HepG2 (cell line): ENCODE data around the gene ADAMTS13. TPM values are rescaled to one million over a fixed set of nuclear protein-coding genes. Genes with fewer than 3 reads are reported as not detected.
A peak's percentile ranks its signal among the peaks of the same experiment; 100 is the strongest.

Experiments used
- CHD4 ChIP-seq: fragments of 200-600 bp; sonication (generic); IDR thresholded peaks from 2 replicates; pipeline ENCODE4 v1.7.0; 2017; ENCODE audit warnings: mild to moderate bottlenecking, low read length, borderline replicate concordance
- HNRNPLL ChIP-seq: fragments of 200-400 bp; formaldehyde crosslinking; IDR thresholded peaks from 2 replicates; pipeline ENCODE4 v1.6.1; 2017; ENCODE audit warnings: mild to moderate bottlenecking, low read depth, low read length; ENCODE audit not compliant: poor library complexity, severe bottlenecking
- KDM5B ChIP-seq: sonication (generic); formaldehyde crosslinking; IDR thresholded peaks from 2 replicates; pipeline ENCODE4 v1.4.0; 2020; ENCODE audit warnings: missing genetic modification reagents, mild to moderate bottlenecking, borderline replicate concordance
- KLF12 ChIP-seq: sonication (generic); formaldehyde crosslinking; IDR thresholded peaks from 2 replicates; pipeline ENCODE4 v1.4.0; 2020; ENCODE audit warnings: missing genetic modification reagents, borderline replicate concordance
- MAF1 ChIP-seq: sonication (generic); formaldehyde crosslinking; IDR thresholded peaks from 2 replicates; pipeline ENCODE4 v1.5.0; 2020; ENCODE audit warnings: missing genetic modification reagents, borderline replicate concordance
- MAZ ChIP-seq, 2 experiments: sonication (generic) in 1 of 2; formaldehyde crosslinking in 1 of 2; IDR thresholded peaks; 2 replicates each; pipeline versions ENCODE4 v1.5.0 to v1.6.1; 2012 to 2020; ENCODE audit warnings: low read depth in 2 of 2, mild to moderate bottlenecking in 2 of 2, borderline replicate concordance in 1 of 2, improper control_type of control experiment in 1 of 2, low read length in 1 of 2, missing genetic modification reagents in 1 of 2, moderate library complexity in 1 of 2
- RFXANK ChIP-seq: IDR thresholded peaks from 2 replicates; pipeline ENCODE4 v1.6.1; 2016
- SIX4 ChIP-seq: sonication (generic); formaldehyde crosslinking; IDR thresholded peaks from 2 replicates; pipeline ENCODE4 v1.4.0; 2020; ENCODE audit warnings: missing genetic modification reagents
- TBL1XR1 ChIP-seq: fragments of 150-350 bp; IDR thresholded peaks from 2 replicates; pipeline ENCODE4 v1.6.1; 2014; ENCODE audit warnings: borderline replicate concordance, low read length; ENCODE audit not compliant: partially characterized antibody
- THYN1 ChIP-seq: sonication (generic); formaldehyde crosslinking; IDR thresholded peaks from 2 replicates; pipeline ENCODE4 v1.8.1; 2023; ENCODE audit warnings: low read depth, mild to moderate bottlenecking, moderate library complexity, missing genetic modification reagents, borderline replicate concordance
- ZBTB21 ChIP-seq: sonication (generic); formaldehyde crosslinking; IDR thresholded peaks from 2 replicates; pipeline ENCODE4 v1.4.0; 2020; ENCODE audit warnings: missing genetic modification reagents
- ZBTB7A ChIP-seq: sonication (generic); formaldehyde crosslinking; IDR thresholded peaks from 2 replicates; pipeline ENCODE4 v1.8.0; 2022; ENCODE audit warnings: mild to moderate bottlenecking, missing genetic modification reagents
- ZC3H4 ChIP-seq: sonication (generic); formaldehyde crosslinking; IDR thresholded peaks from 2 replicates; pipeline ENCODE4 v1.4.0; 2020; ENCODE audit warnings: missing genetic modification reagents, borderline replicate concordance
- ZMYM2 ChIP-seq: sonication (generic); formaldehyde crosslinking; IDR thresholded peaks from 2 replicates; pipeline ENCODE4 v1.8.0; 2022; ENCODE audit warnings: mild to moderate bottlenecking, missing genetic modification reagents
- ZNF724P ChIP-seq: sonication (generic); formaldehyde crosslinking; IDR thresholded peaks from 2 replicates; pipeline ENCODE4 v1.8.0; 2022; ENCODE audit warnings: missing genetic modification reagents, borderline replicate concordance
- ZNF841 ChIP-seq: sonication (generic); formaldehyde crosslinking; IDR thresholded peaks from 2 replicates; pipeline ENCODE4 v1.8.1; 2023; ENCODE audit warnings: missing genetic modification reagents, borderline replicate concordance
- polyA plus RNA-seq, 8 experiments: library from polyadenylated mRNA; depleted of rRNA in 3 of 8; stranded (reverse) in 7 of 8; unstranded in 1 of 8; fragments of >200 nt; fragmentation: Illumina TruSeq in 4 of 8; extraction: Trizol in 4 of 8; gene quantifications; 2 replicates each; pipeline versions ENCODE4 v1.2.1 to v1.2.3, GENCODE V29; 2011 to 2016; ENCODE audit warnings: low read depth in 4 of 8, missing spikeins in 1 of 8, mixed read lengths in 1 of 8; ENCODE audit not compliant: insufficient read depth in 1 of 8
- total RNA-seq, 5 experiments: library from RNA; depleted of rRNA; stranded (reverse); fragments of >200 nt; fragmentation: Illumina TruSeq; extraction: Trizol; gene quantifications; 2 replicates each; pipeline ENCODE4 v1.2.3, GENCODE V29; 2016; ENCODE audit warnings: low read depth in 1 of 5
- TF ChIP-seq, protein P1 (sequence below): sonication (generic); formaldehyde crosslinking; IDR thresholded peaks from 2 replicates; pipeline ENCODE4 v1.4.0; 2020; ENCODE audit warnings: missing genetic modification reagents, low read depth, mild to moderate bottlenecking, borderline replicate concordance
- TF ChIP-seq, protein P2 (sequence below): sonication (generic); formaldehyde crosslinking; IDR thresholded peaks from 2 replicates; pipeline ENCODE4 v1.8.1; 2022; ENCODE audit warnings: low read depth, mild to moderate bottlenecking, missing genetic modification reagents
- TF ChIP-seq, protein P3 (sequence below): sonication (generic); formaldehyde crosslinking; conservative IDR thresholded peaks from 2 replicates; pipeline ENCODE4 v1.4.0; 2020; ENCODE audit warnings: missing genetic modification reagents

The ADAMTS13 gene
- total and polyA plus RNA-seq, 2 of the 13 experiments (the other 11 are each of a cell fraction or from before 2014, with no cell fraction given) = 0.91 to 4.5 TPM

DNA sequence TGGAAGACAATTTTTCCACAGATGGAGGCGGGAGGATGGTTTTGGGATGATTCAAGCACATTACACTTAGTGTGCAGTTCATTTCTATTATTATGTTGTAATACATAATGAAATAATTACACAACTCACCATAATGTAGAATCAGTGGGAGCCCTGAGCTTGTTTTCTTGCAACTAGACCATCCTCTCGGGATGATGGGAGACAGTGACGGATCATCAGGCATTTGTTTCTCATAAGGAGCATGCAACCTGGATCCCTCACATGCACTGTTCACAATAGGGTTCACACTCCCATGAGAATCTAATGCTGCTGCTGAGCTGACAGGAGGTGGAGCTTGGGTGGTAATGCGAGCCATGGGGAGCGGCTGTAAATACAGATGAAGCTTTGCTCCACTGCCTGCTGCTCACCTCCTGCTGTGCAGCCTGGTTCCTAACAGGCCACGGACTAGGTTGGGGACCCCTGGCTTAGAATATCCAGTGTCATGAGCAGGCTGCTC lies 44.4 kb upstream of the ADAMTS13 start (continued):
- TF ChIP-seq ZNF724P (no peak), SIX4 (CRISPR knock-in tag) (peak; percentile 35; the same call in 1 of the 2 replicates), MAF1 (no peak), ZBTB7A (no peak), ZC3H4 (no peak), TBL1XR1 (no peak), ZBTB21 (CRISPR knock-in tag) (no peak), ZNF841 (no peak), KDM5B (no peak), KLF12 (CRISPR knock-in tag) (no peak), MAZ (IDR thresholded peaks at IDR 0.05; ENCODE audit: borderline replicate concordance, low read depth, low read length) (no peak), MAZ (CRISPR knock-in tag; IDR thresholded peaks at IDR 0.05; ENCODE audit: low read depth) (no peak), HNRNPLL (no peak), RFXANK (CRISPR knock-in tag) (no peak), THYN1 (CRISPR knock-in tag) (no peak), ZMYM2 (CRISPR knock-in tag) (no peak), CHD4 (no peak)
- TF ChIP-seq, protein P1, sequence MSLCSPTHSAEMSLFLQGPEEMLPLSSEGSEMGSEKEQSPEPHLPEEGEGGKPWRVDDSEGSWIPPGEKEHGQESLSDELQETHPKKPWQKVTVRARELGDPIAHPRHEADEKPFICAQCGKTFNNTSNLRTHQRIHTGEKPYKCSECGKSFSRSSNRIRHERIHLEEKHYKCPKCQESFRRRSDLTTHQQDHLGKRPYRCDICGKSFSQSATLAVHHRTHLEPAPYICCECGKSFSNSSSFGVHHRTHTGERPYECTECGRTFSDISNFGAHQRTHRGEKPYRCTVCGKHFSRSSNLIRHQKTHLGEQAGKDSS (CRISPR knock-in tag) = no peak
- TF ChIP-seq, protein P2, sequence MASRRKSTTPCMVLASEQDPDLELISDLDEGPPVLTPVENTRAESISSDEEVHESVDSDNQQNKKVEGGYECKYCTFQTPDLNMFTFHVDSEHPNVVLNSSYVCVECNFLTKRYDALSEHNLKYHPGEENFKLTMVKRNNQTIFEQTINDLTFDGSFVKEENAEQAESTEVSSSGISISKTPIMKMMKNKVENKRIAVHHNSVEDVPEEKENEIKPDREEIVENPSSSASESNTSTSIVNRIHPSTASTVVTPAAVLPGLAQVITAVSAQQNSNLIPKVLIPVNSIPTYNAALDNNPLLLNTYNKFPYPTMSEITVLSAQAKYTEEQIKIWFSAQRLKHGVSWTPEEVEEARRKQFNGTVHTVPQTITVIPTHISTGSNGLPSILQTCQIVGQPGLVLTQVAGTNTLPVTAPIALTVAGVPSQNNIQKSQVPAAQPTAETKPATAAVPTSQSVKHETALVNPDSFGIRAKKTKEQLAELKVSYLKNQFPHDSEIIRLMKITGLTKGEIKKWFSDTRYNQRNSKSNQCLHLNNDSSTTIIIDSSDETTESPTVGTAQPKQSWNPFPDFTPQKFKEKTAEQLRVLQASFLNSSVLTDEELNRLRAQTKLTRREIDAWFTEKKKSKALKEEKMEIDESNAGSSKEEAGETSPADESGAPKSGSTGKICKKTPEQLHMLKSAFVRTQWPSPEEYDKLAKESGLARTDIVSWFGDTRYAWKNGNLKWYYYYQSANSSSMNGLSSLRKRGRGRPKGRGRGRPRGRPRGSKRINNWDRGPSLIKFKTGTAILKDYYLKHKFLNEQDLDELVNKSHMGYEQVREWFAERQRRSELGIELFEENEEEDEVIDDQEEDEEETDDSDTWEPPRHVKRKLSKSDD (CRISPR knock-in tag) = 0 out of 2 replicates have a peak, but pooled peaks have one; percentile 13
- TF ChIP-seq, protein P3, sequence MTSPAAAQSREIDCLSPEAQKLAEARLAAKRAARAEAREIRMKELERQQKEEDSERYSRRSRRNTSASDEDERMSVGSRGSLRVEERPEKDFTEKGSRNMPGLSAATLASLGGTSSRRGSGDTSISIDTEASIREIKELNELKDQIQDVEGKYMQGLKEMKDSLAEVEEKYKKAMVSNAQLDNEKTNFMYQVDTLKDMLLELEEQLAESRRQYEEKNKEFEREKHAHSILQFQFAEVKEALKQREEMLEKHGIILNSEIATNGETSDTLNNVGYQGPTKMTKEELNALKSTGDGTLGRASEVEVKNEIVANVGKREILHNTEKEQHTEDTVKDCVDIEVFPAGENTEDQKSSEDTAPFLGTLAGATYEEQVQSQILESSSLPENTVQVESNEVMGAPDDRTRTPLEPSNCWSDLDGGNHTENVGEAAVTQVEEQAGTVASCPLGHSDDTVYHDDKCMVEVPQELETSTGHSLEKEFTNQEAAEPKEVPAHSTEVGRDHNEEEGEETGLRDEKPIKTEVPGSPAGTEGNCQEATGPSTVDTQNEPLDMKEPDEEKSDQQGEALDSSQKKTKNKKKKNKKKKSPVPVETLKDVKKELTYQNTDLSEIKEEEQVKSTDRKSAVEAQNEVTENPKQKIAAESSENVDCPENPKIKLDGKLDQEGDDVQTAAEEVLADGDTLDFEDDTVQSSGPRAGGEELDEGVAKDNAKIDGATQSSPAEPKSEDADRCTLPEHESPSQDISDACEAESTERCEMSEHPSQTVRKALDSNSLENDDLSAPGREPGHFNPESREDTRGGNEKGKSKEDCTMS (CRISPR knock-in tag) = no peak
